Measurements from ENCODE around the gene IVL.

DNA sequence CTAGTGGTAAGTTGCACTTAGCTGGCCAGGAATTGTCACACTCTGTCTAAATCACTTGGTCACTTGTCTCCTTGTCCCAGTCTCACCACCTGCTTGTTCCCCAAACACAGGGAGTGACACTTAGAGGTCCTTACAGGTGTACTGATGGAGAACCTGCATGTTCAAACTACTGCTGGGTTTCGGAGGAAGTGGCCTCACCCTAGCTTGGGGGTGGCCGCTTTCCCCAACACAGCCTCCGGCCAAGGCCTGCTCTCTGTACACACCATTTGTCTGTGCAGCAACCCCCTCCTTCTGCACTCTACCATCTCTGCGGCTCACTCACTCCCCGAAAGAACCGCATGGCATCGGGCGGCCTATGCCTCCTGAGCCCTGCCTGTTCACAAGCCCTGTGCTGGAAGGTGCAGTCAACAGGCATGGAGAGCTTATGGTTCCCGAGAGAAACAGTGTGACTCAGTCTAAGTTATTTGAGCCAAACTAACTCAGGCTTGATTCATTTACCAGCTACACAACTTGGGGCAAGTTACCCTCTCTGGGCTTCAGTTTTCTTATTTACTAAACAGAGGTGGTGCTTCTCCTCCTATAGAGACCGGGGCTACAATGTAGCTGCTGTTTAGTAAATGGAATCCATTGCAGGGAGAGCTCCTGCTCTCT is 51.6 kb downstream of the IVL start:
- TF ChIP-seq YY1 (IDR thresholded peaks at IDR 0.05; ENCODE audit: insufficient read depth, insufficient read length) (no peak), ZNF274 (IDR thresholded peaks at IDR 0.05; ENCODE audit: low read depth, low read length) (no peak), SUZ12 (IDR thresholded peaks at IDR 0.05; ENCODE audit: extremely low read depth, insufficient read depth, insufficient read length) (no peak)
